Skin epidermis (tissue), 12 donors: Measurements from ENCODE around the gene FPGS.
"Not testable (repeated sequence)": the region's sequence is repeated elsewhere in the genome, so short reads cannot be mapped to it uniquely, and the experiment has no call there.

Experiments used
- H3K27ac ChIP-seq, 21 experiments: fragments of 200-600 bp; sonication (generic) in 11 of 21; one replicate each; pipeline ENCODE4 v1.5.0; 2020; ENCODE audit warnings: mild to moderate bottlenecking in 3 of 21, inconsistent platforms in 2 of 21, moderate library complexity in 2 of 21
- H3K4me3 ChIP-seq, 7 experiments: fragments of 200-600 bp; sonication (generic) in 2 of 7; one replicate each; pipeline ENCODE4 v1.5.0; 2020; ENCODE audit warnings: inconsistent platforms in 2 of 7, mild to moderate bottlenecking in 2 of 7, moderate library complexity in 1 of 7

FPGS gene

GRCh38 chr9:127826253-127826913 is 23.7 kb downstream of the FPGS start:
- H3K27ac ChIP-seq: peak overlapping the region in 1 of 21 experiments; percentile 42
- H3K4me3 ChIP-seq: no peak overlapping the region

GRCh38 chr9:127828262-127829031 is 25.8 kb downstream of the FPGS start:
- Histone ChIP-seq H3K27ac (peak overlapping the region in 20 of 21 experiments; percentile 18 to 86 (median 72)), H3K4me3 (peak overlapping the region in 2 of 7 experiments; percentile 3 to 13)

GRCh38 chr9:127829205-127829906 is 26.7 kb downstream of the FPGS start:
- Histone ChIP-seq H3K4me3 (no peak overlapping the region), H3K27ac (peak overlapping the region in 18 of 21 experiments; percentile 17 to 86 (median 74))

DNA sequence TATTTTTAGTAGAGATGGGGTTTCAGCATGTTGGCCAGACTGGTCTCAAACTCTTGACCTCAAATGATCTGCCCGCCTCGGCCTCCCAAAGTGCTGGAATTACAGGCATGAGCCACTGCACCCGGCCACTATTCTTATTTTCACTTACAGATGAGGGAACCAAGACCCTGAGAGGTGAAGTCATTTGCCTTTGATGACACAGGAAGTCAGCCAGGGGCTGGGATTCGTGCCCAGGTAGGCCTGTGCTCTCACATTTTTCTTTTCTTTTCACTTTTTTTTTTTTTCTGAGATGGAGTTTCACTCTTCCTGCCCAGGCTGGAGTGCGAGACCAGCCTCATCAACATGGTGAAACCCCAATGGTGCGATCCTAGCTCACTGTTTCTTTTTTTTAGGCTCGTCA is 29.6 kb downstream of the FPGS start:
- peak overlapping the region in 2 of 21 experiments; percentile 7 to 71 for H3K27ac ChIP-seq
- H3K4me3 ChIP-seq: no peak overlapping the region

GRCh38 chr9:127833555-127833954 is 30.9 kb downstream of the FPGS start:
- Histone ChIP-seq H3K4me3 (no peak overlapping the region), H3K27ac (peak overlapping the region in 16 of 21 experiments; percentile 13 to 88 (median 56))

DNA sequence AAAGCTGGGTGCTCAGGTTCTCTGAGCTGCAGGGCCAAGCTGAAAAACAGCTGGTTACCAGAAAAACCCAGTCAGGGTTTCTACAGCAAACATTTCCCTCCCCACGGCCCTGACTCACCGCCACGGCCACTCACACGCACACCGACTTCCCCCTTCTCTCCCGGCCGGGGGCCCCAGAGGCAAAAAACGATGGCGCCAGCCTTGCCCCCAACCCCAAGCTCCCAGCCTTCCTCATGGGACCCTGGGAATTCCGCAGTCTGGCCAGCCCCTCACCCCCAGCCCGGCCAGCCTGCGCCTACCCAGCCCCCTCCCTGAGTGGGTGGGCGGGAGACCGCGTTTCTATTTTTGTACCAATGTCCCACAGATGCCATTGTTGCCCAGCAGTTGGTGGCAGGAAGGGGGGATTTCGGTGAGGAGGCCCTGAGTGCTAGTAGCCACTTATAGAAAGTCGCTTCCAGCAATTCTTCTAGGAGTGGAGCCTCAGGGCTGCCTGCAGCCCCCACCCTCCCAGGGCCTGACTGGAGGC is 33.4 kb downstream of the FPGS start:
- Histone ChIP-seq H3K4me3 (no peak overlapping the region), H3K27ac (peak overlapping the region in 20 of 21 experiments; percentile 49 to 92 (median 86))

- H3K4me3 ChIP-seq: not testable (repeated sequence)
- H3K27ac ChIP-seq: peak overlapping the region in 20 of 21 experiments; percentile 49 to 92 (median 86)
Observed at GRCh38 chr9:127836561-127836960, 33.9 kb downstream of the FPGS start.

DNA sequence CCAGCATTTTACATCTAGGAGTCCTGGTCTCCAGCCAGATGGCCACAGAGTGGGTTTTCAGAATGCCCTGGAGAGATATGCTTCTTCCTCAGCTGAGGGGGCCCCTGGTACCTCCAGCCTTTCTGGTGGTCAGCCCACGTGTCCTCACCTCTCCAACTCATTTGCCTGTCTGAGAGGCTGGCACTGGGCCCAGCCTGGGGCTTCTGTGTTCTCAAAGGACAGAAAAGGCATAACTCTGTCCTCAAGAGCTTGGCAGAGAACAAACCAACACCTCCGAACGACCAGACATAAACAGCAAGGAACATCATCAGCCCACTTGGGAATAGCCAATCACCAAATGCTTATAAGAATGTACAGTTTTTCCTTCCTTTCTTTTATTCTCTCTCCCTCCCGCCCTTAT is 34.7 kb downstream of the FPGS start:
- no peak overlapping the region for H3K4me3 ChIP-seq
- peak overlapping the region in 18 of 21 experiments; percentile 70 to 92 (median 87) for H3K27ac ChIP-seq

GRCh38 chr9:127838375-127839078 is 35.8 kb downstream of the FPGS start:
- peak overlapping the region; percentile 35 to 92 (median 83) for H3K27ac ChIP-seq
- no peak overlapping the region for H3K4me3 ChIP-seq

- Histone ChIP-seq H3K27ac (peak overlapping the region in 6 of 21 experiments; percentile 7 to 47 (median 24)), H3K4me3 (no peak overlapping the region)
Observed at GRCh38 chr9:127841087-127841835, 38.6 kb downstream of the FPGS start.

DNA sequence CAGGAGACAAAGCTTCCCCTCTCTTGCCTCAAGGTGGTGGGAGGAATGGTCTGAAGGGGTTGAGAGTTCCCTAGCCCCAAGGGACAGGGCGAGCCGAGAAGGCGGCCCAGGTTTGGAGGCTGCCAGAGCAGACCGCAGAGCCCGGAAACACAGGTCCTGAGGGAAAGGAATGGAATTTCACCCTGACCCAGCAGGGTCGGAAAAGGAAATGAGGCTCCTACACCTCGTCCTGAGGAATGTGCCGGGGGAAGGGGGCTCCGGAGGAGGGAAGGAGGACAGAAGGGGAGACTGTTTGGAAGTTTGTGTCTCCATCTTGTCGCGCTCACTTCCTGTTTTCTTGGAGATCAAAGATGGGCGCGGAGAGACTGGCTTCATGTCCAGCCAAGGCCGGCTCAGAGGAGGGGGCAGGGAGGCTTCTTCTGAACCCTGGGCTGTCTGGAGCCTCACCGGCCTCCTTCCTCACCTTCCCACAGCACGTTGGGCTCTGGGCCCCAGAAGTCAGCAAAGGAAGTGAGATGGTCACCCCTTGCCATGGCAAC is 42.2 kb downstream of the FPGS start:
- Histone ChIP-seq H3K4me3 (no peak overlapping the region), H3K27ac (peak overlapping the region in 13 of 21 experiments; percentile 5 to 81 (median 51))

- H3K27ac ChIP-seq: peak overlapping the region in 15 of 21 experiments; percentile 16 to 81 (median 49)
- H3K4me3 ChIP-seq: not testable (repeated sequence)
Observed at GRCh38 chr9:127845619-127846018, 42.9 kb downstream of the FPGS start.

- Histone ChIP-seq H3K4me3 (peak overlapping the region in 1 of 7 experiments; percentile 6), H3K27ac (peak overlapping the region in 15 of 21 experiments; percentile 6 to 81 (median 49))
Observed at GRCh38 chr9:127846443-127847177, 43.9 kb downstream of the FPGS start.

DNA sequence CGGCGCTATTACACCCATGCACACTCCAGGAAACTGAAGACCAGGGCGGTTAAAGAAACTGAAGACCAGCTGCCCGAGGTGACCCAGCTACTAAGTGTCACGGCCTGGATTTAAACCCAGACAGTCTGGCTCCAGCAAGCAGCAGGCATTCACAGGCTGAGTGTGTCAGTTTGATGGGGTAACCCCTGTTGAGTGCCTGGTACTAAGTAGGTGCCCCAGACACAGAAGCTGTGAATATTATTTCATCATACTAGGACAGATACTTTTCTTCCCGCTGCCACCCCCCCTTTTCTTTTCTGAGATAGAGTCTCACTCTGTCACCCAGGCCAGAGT is 44.5 kb downstream of the FPGS start:
- Histone ChIP-seq H3K27ac (peak overlapping the region in 12 of 21 experiments; percentile 6 to 81 (median 50)), H3K4me3 (no peak overlapping the region)

- Histone ChIP-seq H3K27ac (peak overlapping the region in 7 of 21 experiments; percentile 14 to 51 (median 40)), H3K4me3 (no peak overlapping the region)
Observed at GRCh38 chr9:127847833-127848755, 45.4 kb downstream of the FPGS start.

GRCh38 chr9:127848756-127849504 is 46.2 kb downstream of the FPGS start:
- peak overlapping the region in 2 of 21 experiments; percentile 14 to 35 for H3K27ac ChIP-seq
- no peak overlapping the region for H3K4me3 ChIP-seq
